Activated T-helper 2 cell treated with anti-CD3 and anti-CD28 coated beads, Interferon-gamma antibody, Interleukin-2, Interleukin-4, amounts not matched to agents 10 μg/mL and 5 μg/mL and 100 μg/mL, durations not matched to agents 14 hours and 24 hours and 36 hours (primary cell): ENCODE measurements around the gene RPA1. TPM values are rescaled to one million over a fixed set of nuclear protein-coding genes. Genes with fewer than 3 reads are reported as not detected.

ENCODE experiments used
- DNase-seq: peaks from one replicate; pipeline ENCODE4 v3.0.0; 2021; ENCODE audit warnings: low spot score
- H3K27ac Mint-ChIP-seq: one replicate; pipeline ENCODE4 v1.8.0; 2021; ENCODE audit warnings: mixed read lengths
- H3K27me3 Mint-ChIP-seq: one replicate; pipeline ENCODE4 v1.8.0; 2021; ENCODE audit warnings: low read depth, mixed read lengths
- H3K36me3 Mint-ChIP-seq: one replicate; pipeline ENCODE4 v1.8.0; 2021; ENCODE audit warnings: low read depth, mixed read lengths
- H3K4me1 Mint-ChIP-seq: one replicate; pipeline ENCODE4 v1.8.0; 2021; ENCODE audit warnings: low read depth, mixed read lengths
- H3K4me3 Mint-ChIP-seq: one replicate; pipeline ENCODE4 v1.8.0; 2021; ENCODE audit warnings: low read depth, mild to moderate bottlenecking, moderate library complexity, mixed read lengths
- H3K9me3 Mint-ChIP-seq: one replicate; pipeline ENCODE4 v1.8.0; 2021; ENCODE audit warnings: mixed read lengths
- intact Hi-C: fragments of 100-400 bp; cut with micrococcal nuclease; formaldehyde crosslinking; loops from one replicate; pipeline ENCODE4 v1.15.1; 2023
- total RNA-seq: library from RNA; stranded (reverse); gene quantifications from 2 replicates; pipeline ENCODE4 v1.2.3, GENCODE V29; 2022

Gene RPA1
- total RNA-seq, 1 donor from 2014 or later: 229 TPM

- intact Hi-C loops: no loop called here
- H3K4me1 Mint-ChIP-seq: no peaks in the 10 kb centered on the region
- H3K36me3 Mint-ChIP-seq: no peaks in the 10 kb centered on the region
Measured at GRCh38 chr17:1946021-1946932, 116.5 kb downstream of the RPA1 start.

GRCh38 chr17:1947229-1947742 lies 117.5 kb downstream of the RPA1 start:
- Mint-ChIP-seq H3K27me3 (no peaks in the 10 kb centered on the region), H3K36me3 (no peaks in the 10 kb centered on the region), H3K4me3 (no peak overlapping the region), H3K27ac (no peak overlapping the region), H3K4me1 (no peaks in the 10 kb centered on the region), H3K9me3 (no peaks in the 10 kb centered on the region)
- DNase-seq: no peak
- intact Hi-C loops: no loop called here

More at GRCh38 chr17:1946021-1946932, 116.5 kb downstream of the RPA1 start:
- no peak for DNase-seq
- no peaks in the 10 kb centered on the region for H3K27me3 Mint-ChIP-seq
- no peak overlapping the region for H3K27ac Mint-ChIP-seq
- no peaks in the 10 kb centered on the region for H3K9me3 Mint-ChIP-seq
- no peak overlapping the region for H3K4me3 Mint-ChIP-seq

- DNase-seq: no peak
- intact Hi-C loops: no loop called here
- no peaks in the 10 kb centered on the region for H3K9me3 Mint-ChIP-seq
Measured at GRCh38 chr17:1947743-1948516, 118.1 kb downstream of the RPA1 start.

GRCh38 chr17:1948517-1948825 lies 118.7 kb downstream of the RPA1 start:
- H3K4me3 Mint-ChIP-seq: no peak overlapping the region

More at GRCh38 chr17:1947743-1948516, 118.1 kb downstream of the RPA1 start:
- H3K4me3 Mint-ChIP-seq: no peak overlapping the region
- no peak overlapping the region for H3K27ac Mint-ChIP-seq
- no peaks in the 10 kb centered on the region for H3K27me3 Mint-ChIP-seq
- H3K4me1 Mint-ChIP-seq: no peaks in the 10 kb centered on the region
- H3K36me3 Mint-ChIP-seq: no peaks in the 10 kb centered on the region

More at GRCh38 chr17:1948517-1948825, 118.7 kb downstream of the RPA1 start:
- H3K36me3 Mint-ChIP-seq: no peaks in the 10 kb centered on the region
- intact Hi-C loops: no loop called here
- no peak overlapping the region for H3K27ac Mint-ChIP-seq
- H3K9me3 Mint-ChIP-seq: no peaks in the 10 kb centered on the region
- H3K4me1 Mint-ChIP-seq: no peaks in the 10 kb centered on the region
- DNase-seq: no peak
- no peaks in the 10 kb centered on the region for H3K27me3 Mint-ChIP-seq

Other genes with a start within 250 kb of the RPA1 start
- gene SLC43A2, start 201.2 kb upstream of the RPA1 start, total RNA-seq: 2.3 and 2.4 TPM in 2 replicates
- gene SCARF1, start 184.3 kb upstream of the RPA1 start, total RNA-seq: 3.3 and 3.4 TPM in 2 replicates
- 8.2 and 8.9 TPM in 2 replicates for gene RILP, start 180.1 kb upstream of the RPA1 start, total RNA-seq
- gene PRPF8, start 145.1 kb upstream of the RPA1 start, total RNA-seq: 435 and 439 TPM in 2 replicates
- 0.09 and 0.30 TPM in 2 replicates for gene TLCD2, start 119.6 kb upstream of the RPA1 start, total RNA-seq
- 16.9 and 17.3 TPM in 2 replicates for gene WDR81, start 105.3 kb upstream of the RPA1 start, total RNA-seq
- gene SERPINF2, start 87.1 kb upstream of the RPA1 start, total RNA-seq: 0.14 TPM in 1 of 2 replicates, not detected in the other
- gene SERPINF1, start 67.9 kb upstream of the RPA1 start, total RNA-seq: not detected in 2 replicates
- gene SMYD4, start 103 bp upstream of the RPA1 start, total RNA-seq: 26.9 and 31.0 TPM in 2 replicates
- 0.25 and 0.51 TPM in 2 replicates for gene RTN4RL1, start 195.3 kb downstream of the RPA1 start, total RNA-seq
- 43.4 and 47.5 TPM in 2 replicates for gene DPH1, start 200.1 kb downstream of the RPA1 start, total RNA-seq
- gene OVCA2, start 212.0 kb downstream of the RPA1 start, total RNA-seq: 29.9 and 35.8 TPM in 2 replicates
- 42.6 and 43.5 TPM in 2 replicates for gene HIC1, start 225.1 kb downstream of the RPA1 start, total RNA-seq